OCI-LY1 (cell line): ENCODE results near the gene CLSTN2.

Source experiments
- H2AFZ ChIP-seq: fragments of 200-600 bp; sonication (generic), shearing (Covaris generic); 2 replicates; pipeline ENCODE4 v1.6.0; 2014; ENCODE audit warnings: antibody characterized with exemption, mild to moderate bottlenecking, low read length
- H3F3A ChIP-seq: fragments of 200-600 bp; sonication (generic), shearing (Covaris generic); 2 replicates; pipeline ENCODE4 v1.6.0; 2014; ENCODE audit warnings: mild to moderate bottlenecking, antibody characterized with exemption, low read length, moderate library complexity; ENCODE audit not compliant: insufficient read depth
- H3K27ac ChIP-seq: fragments of 200-600 bp; sonication (generic); 2 replicates; pipeline ENCODE4 v1.5.1; 2014; ENCODE audit warnings: low read length, mixed run types, mild to moderate bottlenecking, low read depth; ENCODE audit not compliant: poor library complexity, severe bottlenecking
- H3K27me3 ChIP-seq: fragments of 200-600 bp; sonication (generic); 2 replicates; pipeline ENCODE4 v1.6.0; 2014; ENCODE audit warnings: antibody characterized with exemption, mild to moderate bottlenecking, low read length, moderate library complexity; ENCODE audit not compliant: insufficient read depth
- H3K36me3 ChIP-seq: fragments of 200-600 bp; sonication (generic); 2 replicates; pipeline ENCODE4 v1.6.1; 2014; ENCODE audit warnings: mild to moderate bottlenecking, antibody characterized with exemption, low read length, moderate library complexity, mixed read lengths; ENCODE audit not compliant: insufficient read depth
- H3K4me1 ChIP-seq: fragments of 200-600 bp; sonication (generic); 2 replicates; pipeline ENCODE4 v1.5.1; 2014; ENCODE audit warnings: mild to moderate bottlenecking, low read length, moderate library complexity; ENCODE audit not compliant: insufficient read depth, severe bottlenecking
- H3K4me2 ChIP-seq: fragments of 200-600 bp; sonication (generic), shearing (Covaris generic); 2 replicates; pipeline ENCODE4 v1.6.1; 2014; ENCODE audit warnings: low read length
- H3K4me3 ChIP-seq: fragments of 200-600 bp; sonication (generic); 2 replicates; pipeline ENCODE4 v1.5.1; 2014; ENCODE audit warnings: low read length, low read depth, mild to moderate bottlenecking, mixed read lengths; ENCODE audit not compliant: poor library complexity, severe bottlenecking
- H3K79me2 ChIP-seq: fragments of 200-600 bp; shearing (Covaris generic); 2 replicates; pipeline ENCODE4 v1.6.1; 2016; ENCODE audit warnings: mixed run types, low read length, mixed read lengths; ENCODE audit not compliant: insufficient read depth
- H3K9ac ChIP-seq: fragments of 200-600 bp; sonication (generic), shearing (Covaris generic); 2 replicates; pipeline ENCODE4 v1.6.1; 2014; ENCODE audit warnings: mild to moderate bottlenecking, low read length, mixed read lengths
- H3K9me2 ChIP-seq: fragments of 200-600 bp; sonication (generic), shearing (Covaris generic); 2 replicates; pipeline ENCODE4 v1.6.1; 2014; ENCODE audit warnings: low read depth, mild to moderate bottlenecking, low read length, mixed read lengths
- H3K9me3 ChIP-seq: fragments of 200-600 bp; shearing (Covaris generic); 2 replicates; pipeline ENCODE4 v1.6.1; 2014; ENCODE audit warnings: low read length, mixed read lengths
- H4K20me1 ChIP-seq: fragments of 200-600 bp; sonication (generic), shearing (Covaris generic); 2 replicates; pipeline ENCODE4 v1.6.0; 2016; ENCODE audit warnings: mild to moderate bottlenecking, low read length; ENCODE audit not compliant: insufficient read depth
- CTCF ChIP-seq: fragments of 200-600 bp; sonication (generic), shearing (Covaris generic); IDR thresholded peaks from 2 replicates; pipeline ENCODE4 v1.5.1; 2017; ENCODE audit warnings: mild to moderate bottlenecking, antibody characterized with exemption, low read length, moderate library complexity, mixed read lengths
- EZH2 ChIP-seq: fragments of 200-600 bp; sonication (generic), shearing (Covaris generic); IDR thresholded peaks from 2 replicates; pipeline ENCODE4 v1.8.0; 2017; ENCODE audit warnings: borderline replicate concordance, mixed run types, mild to moderate bottlenecking, antibody characterized with exemption, low read length, moderate library complexity, mixed read lengths

The CLSTN2 gene

GRCh38 chr3:140614001-140614400 lies 679.0 kb downstream of the CLSTN2 start:
- no peak for TF ChIP-seq EZH2
- TF ChIP-seq CTCF, result no peak
- no peak overlapping the region for H3K27ac ChIP-seq

DNA sequence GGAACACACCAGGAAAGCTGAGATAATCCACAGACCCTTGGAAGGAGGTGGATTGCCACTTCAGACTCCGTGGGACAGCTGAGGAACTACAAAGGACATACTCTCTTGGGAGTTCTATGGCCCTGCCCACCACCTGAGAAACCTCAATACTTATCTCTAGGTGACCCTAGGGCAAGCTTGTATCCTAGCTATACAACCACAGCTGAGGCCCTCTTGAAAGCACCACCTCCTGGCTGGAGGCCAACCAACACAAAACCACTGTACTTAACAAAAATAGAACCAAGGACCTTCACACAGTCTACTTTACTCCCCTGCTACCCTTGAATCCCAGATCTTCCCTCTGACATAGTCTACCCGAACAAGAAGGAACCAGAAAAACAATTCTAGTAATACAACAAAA lies 682.1 kb downstream of the CLSTN2 start:
- no peak overlapping the region for H3K9ac ChIP-seq
- H3K27ac ChIP-seq, result no peak overlapping the region
- H4K20me1 ChIP-seq, result no peaks in the 10 kb centered on the region
- no peaks in the 10 kb centered on the region for H3K36me3 ChIP-seq
- H3K4me2 ChIP-seq, result no peak overlapping the region
- no peak for TF ChIP-seq CTCF
- no peak for TF ChIP-seq EZH2
- H3F3A ChIP-seq, result no peaks in the 10 kb centered on the region
- no peaks in the 10 kb centered on the region for H3K9me3 ChIP-seq
- H3K79me2 ChIP-seq, result no peaks in the 10 kb centered on the region
- no peaks in the 10 kb centered on the region for H3K9me2 ChIP-seq
- no peaks in the 10 kb centered on the region for H3K4me1 ChIP-seq
- no peaks in the 10 kb centered on the region for H3K27me3 ChIP-seq
- H2AFZ ChIP-seq, result no peak overlapping the region
- H3K4me3 ChIP-seq, result no peak overlapping the region

More at GRCh38 chr3:140614001-140614400, 679.0 kb downstream of the CLSTN2 start:
- H3K79me2 ChIP-seq, result no peaks in the 10 kb centered on the region
- no peaks in the 10 kb centered on the region for H3K27me3 ChIP-seq
- H2AFZ ChIP-seq, result no peak overlapping the region
- no peaks in the 10 kb centered on the region for H3K9me2 ChIP-seq
- no peaks in the 10 kb centered on the region for H3K9me3 ChIP-seq
- H3K9ac ChIP-seq, result no peak overlapping the region
- no peaks in the 10 kb centered on the region for H4K20me1 ChIP-seq
- no peak overlapping the region for H3K4me2 ChIP-seq
- no peak overlapping the region for H3K4me3 ChIP-seq
- H3F3A ChIP-seq, result no peaks in the 10 kb centered on the region
- H3K36me3 ChIP-seq, result no peaks in the 10 kb centered on the region
- H3K4me1 ChIP-seq, result no peaks in the 10 kb centered on the region

- H3K4me1 ChIP-seq, result no peaks in the 10 kb centered on the region
- H3K4me2 ChIP-seq, result no peak overlapping the region
- H4K20me1 ChIP-seq, result no peaks in the 10 kb centered on the region
- no peak for TF ChIP-seq EZH2
- TF ChIP-seq CTCF, result no peak
- H3K9ac ChIP-seq, result no peak overlapping the region
- no peaks in the 10 kb centered on the region for H3K27me3 ChIP-seq
- H3F3A ChIP-seq, result no peaks in the 10 kb centered on the region
- no peak overlapping the region for H3K4me3 ChIP-seq
- no peaks in the 10 kb centered on the region for H3K79me2 ChIP-seq
- no peak overlapping the region for H2AFZ ChIP-seq
- no peaks in the 10 kb centered on the region for H3K9me3 ChIP-seq
- H3K9me2 ChIP-seq, result no peaks in the 10 kb centered on the region
- H3K36me3 ChIP-seq, result no peaks in the 10 kb centered on the region
- no peak overlapping the region for H3K27ac ChIP-seq
Measured at GRCh38 chr3:140626856-140627255, 691.9 kb downstream of the CLSTN2 start.
